HepG2 (cell line): ENCODE measurements around the gene CRTC2. TPM values are rescaled to one million over a fixed set of nuclear protein-coding genes. Genes with fewer than 3 reads are reported as not detected.

Experiments
- GABPA ChIP-seq, 2 experiments: IDR thresholded peaks; 2 replicates each; pipeline ENCODE4 v1.6.1; 2011 to 2016; ENCODE audit warnings: low read depth in 2 of 2, low read length in 1 of 2, missing biosample characterization in 1 of 2, missing genetic modification characterization in 1 of 2
- KDM1A ChIP-seq: IDR thresholded peaks from 2 replicates; pipeline ENCODE4 v1.6.1; 2016; ENCODE audit warnings: missing compliant biosample characterization
- MIER2 ChIP-seq: IDR thresholded peaks from 2 replicates; pipeline ENCODE4 v1.6.1; 2016; ENCODE audit warnings: missing biosample characterization, missing genetic modification reagents
- SAFB2 ChIP-seq: sonication (generic); formaldehyde crosslinking; IDR thresholded peaks from 2 replicates; pipeline ENCODE4 v1.5.1; 2020; ENCODE audit warnings: missing genetic modification reagents, low read depth, mild to moderate bottlenecking, borderline replicate concordance
- ZFP36L2 ChIP-seq: sonication (generic); formaldehyde crosslinking; IDR thresholded peaks from 2 replicates; pipeline ENCODE4 v1.4.0; 2020; ENCODE audit warnings: missing genetic modification reagents
- ZFY ChIP-seq: sonication (generic); formaldehyde crosslinking; IDR thresholded peaks from 2 replicates; pipeline ENCODE4 v1.4.0; 2020; ENCODE audit warnings: missing genetic modification reagents
- ZNF180 ChIP-seq: sonication (generic); formaldehyde crosslinking; IDR thresholded peaks from 2 replicates; pipeline ENCODE4 v1.4.0; 2020; ENCODE audit warnings: low read depth, missing genetic modification reagents, borderline replicate concordance
- ZNF616 ChIP-seq: sonication (generic); formaldehyde crosslinking; IDR thresholded peaks from 2 replicates; pipeline ENCODE4 v1.5.0; 2020; ENCODE audit warnings: low read depth, mild to moderate bottlenecking, missing genetic modification reagents
- ZNF672 ChIP-seq: sonication (generic); formaldehyde crosslinking; IDR thresholded peaks from 2 replicates; pipeline ENCODE4 v1.8.1; 2022; ENCODE audit warnings: missing genetic modification reagents
- ZNF766 ChIP-seq: sonication (generic); formaldehyde crosslinking; IDR thresholded peaks from 2 replicates; pipeline ENCODE4 v1.5.0; 2020; ENCODE audit warnings: missing genetic modification reagents, borderline replicate concordance
- ZNF776 ChIP-seq: sonication (generic); formaldehyde crosslinking; IDR thresholded peaks from 2 replicates; pipeline ENCODE4 v1.4.0; 2020; ENCODE audit warnings: mild to moderate bottlenecking, missing genetic modification reagents
- ZSCAN29 ChIP-seq: sonication (generic); formaldehyde crosslinking; conservative IDR thresholded peaks from 2 replicates; pipeline ENCODE4 v1.4.0; 2020; ENCODE audit warnings: mild to moderate bottlenecking, missing genetic modification reagents
- polyA plus RNA-seq, 8 experiments: library from polyadenylated mRNA; depleted of rRNA in 3 of 8; stranded (reverse) in 7 of 8; unstranded in 1 of 8; fragments of >200 nt; fragmentation: Illumina TruSeq in 4 of 8; extraction: Trizol in 4 of 8; gene quantifications; 2 replicates each; pipeline versions ENCODE4 v1.2.1 to v1.2.3, GENCODE V29; 2011 to 2016; ENCODE audit warnings: low read depth in 4 of 8, missing spikeins in 1 of 8, mixed read lengths in 1 of 8; ENCODE audit not compliant: insufficient read depth in 1 of 8
- total RNA-seq, 5 experiments: library from RNA; depleted of rRNA; stranded (reverse); fragments of >200 nt; fragmentation: Illumina TruSeq; extraction: Trizol; gene quantifications; 2 replicates each; pipeline ENCODE4 v1.2.3, GENCODE V29; 2016; ENCODE audit warnings: low read depth in 1 of 5
- TF ChIP-seq, protein P1 (sequence below): sonication (generic); formaldehyde crosslinking; IDR thresholded peaks from 2 replicates; pipeline ENCODE4 v1.4.0; 2020; ENCODE audit warnings: missing genetic modification reagents, mild to moderate bottlenecking, borderline replicate concordance
- TF ChIP-seq, protein P2 (sequence below): sonication (generic); formaldehyde crosslinking; IDR thresholded peaks from 2 replicates; pipeline ENCODE4 v1.4.0; 2020; ENCODE audit warnings: missing genetic modification reagents, mild to moderate bottlenecking, borderline replicate concordance
- TF ChIP-seq, protein P3 (sequence below): sonication (generic); formaldehyde crosslinking; IDR thresholded peaks from 2 replicates; pipeline ENCODE4 v1.4.0; 2020; ENCODE audit warnings: mild to moderate bottlenecking, missing genetic modification reagents

The CRTC2 gene
- total and polyA plus RNA-seq, 2 of the 13 experiments (the other 11 are each of a cell fraction or from before 2014, with no cell fraction given): 6.1 to 26.7 TPM

DNA sequence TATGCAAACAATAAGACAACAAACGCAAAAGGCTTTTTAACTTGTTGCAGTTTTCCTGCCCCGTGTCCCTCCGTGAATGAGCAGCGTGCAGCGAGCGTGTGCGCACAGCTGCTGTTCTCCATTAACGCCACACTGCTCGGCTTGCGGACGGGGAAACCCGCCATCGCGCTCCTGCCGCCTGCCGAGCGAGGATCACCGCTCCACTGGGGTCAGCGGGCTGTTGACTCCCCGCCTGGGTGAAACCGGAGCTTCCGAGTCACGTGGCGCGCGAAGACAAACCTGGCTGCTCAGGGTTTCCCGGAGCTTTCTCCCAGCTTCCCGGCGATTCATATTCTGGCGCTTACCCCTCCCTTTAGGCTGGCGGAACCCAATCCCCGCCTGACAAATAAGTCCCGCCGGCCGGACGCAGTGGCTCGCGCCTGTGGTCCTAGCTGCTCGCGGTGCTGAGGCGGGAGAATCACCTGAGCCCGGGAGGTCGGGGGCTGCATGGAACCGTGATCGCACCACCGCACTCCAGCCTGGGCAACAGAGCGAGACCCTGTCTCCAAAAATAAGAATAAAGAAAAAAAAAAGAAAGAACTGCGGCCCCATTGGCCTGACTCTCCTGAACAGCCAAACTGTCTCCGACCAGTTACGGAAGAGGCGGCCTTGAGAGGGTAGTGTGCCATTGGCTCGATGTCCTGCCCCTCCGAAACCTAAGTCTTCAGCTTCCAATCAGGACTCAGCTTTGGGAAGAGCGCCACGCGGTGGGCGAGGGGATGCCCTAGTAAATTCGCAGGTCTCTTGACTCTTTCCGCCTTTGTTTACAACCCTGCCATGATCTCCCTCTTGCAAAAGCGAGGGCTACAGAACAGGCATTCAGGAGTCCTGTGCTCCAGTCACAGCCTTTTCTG lies 8.9 kb upstream of the CRTC2 start, which contains the start of gene CREB3L4 (continued):
- TF ChIP-seq, protein P1, sequence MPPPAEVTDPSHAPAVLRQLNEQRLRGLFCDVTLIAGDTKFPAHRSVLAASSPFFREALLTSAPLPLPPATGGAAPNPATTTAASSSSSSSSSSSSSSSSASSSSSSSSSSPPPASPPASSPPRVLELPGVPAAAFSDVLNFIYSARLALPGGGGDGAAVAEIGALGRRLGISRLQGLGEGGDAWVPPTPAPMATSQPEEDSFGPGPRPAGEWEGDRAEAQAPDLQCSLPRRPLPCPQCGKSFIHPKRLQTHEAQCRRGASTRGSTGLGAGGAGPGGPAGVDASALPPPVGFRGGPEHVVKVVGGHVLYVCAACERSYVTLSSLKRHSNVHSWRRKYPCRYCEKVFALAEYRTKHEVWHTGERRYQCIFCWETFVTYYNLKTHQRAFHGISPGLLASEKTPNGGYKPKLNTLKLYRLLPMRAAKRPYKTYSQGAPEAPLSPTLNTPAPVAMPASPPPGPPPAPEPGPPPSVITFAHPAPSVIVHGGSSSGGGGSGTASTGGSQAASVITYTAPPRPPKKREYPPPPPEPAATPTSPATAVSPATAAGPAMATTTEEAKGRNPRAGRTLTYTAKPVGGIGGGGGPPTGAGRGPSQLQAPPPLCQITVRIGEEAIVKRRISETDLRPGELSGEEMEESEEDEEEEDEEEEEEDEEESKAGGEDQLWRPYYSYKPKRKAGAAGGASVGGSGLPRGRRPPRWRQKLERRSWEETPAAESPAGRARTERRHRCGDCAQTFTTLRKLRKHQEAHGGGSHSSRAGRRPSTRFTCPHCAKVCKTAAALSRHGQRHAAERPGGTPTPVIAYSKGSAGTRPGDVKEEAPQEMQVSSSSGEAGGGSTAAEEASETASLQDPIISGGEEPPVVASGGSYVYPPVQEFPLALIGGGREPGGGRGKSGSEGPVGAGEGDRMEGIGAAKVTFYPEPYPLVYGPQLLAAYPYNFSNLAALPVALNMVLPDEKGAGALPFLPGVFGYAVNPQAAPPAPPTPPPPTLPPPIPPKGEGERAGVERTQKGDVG (CRISPR knock-in tag): no peak
- TF ChIP-seq ZNF776 (CRISPR knock-in tag): peak; percentile 36; the same call in 1 of the 2 replicates
- TF ChIP-seq ZNF180: no peak
- TF ChIP-seq SAFB2: peak; percentile 71; the same call in 1 of the 2 replicates
- peak; percentile 93 for TF ChIP-seq ZNF616 (CRISPR knock-in tag)
- TF ChIP-seq ZSCAN29 (CRISPR knock-in tag): peak; percentile 82
- TF ChIP-seq ZFY (CRISPR knock-in tag): peak; percentile 74
- peak; percentile 89; the same call in 1 of the 2 replicates for TF ChIP-seq ZNF766 (CRISPR knock-in tag)
- 0 out of 2 replicates have a peak, but pooled peaks have one; percentile 31 for TF ChIP-seq MIER2 (CRISPR knock-in tag)
- no peak for TF ChIP-seq KDM1A (CRISPR knock-in tag)
- 0 out of 2 replicates have a peak, but pooled peaks have one; percentile 68 for TF ChIP-seq ZFP36L2 (CRISPR knock-in tag)
- TF ChIP-seq GABPA (IDR thresholded peaks at IDR 0.05; ENCODE audit: low read depth, low read length): no peak; the same call in 1 of the 2 replicates
- TF ChIP-seq GABPA (CRISPR knock-in tag; IDR thresholded peaks at IDR 0.05; ENCODE audit: low read depth): peak; percentile 75
- TF ChIP-seq, protein P2, sequence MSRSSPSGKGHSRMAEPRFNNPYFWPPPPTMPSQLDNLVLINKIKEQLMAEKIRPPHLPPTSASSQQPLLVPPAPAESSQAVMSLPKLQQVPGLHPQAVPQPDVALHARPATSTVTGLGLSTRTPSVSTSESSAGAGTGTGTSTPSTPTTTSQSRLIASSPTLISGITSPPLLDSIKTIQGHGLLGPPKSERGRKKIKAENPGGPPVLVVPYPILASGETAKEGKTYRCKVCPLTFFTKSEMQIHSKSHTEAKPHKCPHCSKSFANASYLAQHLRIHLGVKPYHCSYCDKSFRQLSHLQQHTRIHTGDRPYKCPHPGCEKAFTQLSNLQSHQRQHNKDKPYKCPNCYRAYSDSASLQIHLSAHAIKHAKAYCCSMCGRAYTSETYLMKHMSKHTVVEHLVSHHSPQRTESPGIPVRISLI: peak; percentile 90
- TF ChIP-seq, protein P3, sequence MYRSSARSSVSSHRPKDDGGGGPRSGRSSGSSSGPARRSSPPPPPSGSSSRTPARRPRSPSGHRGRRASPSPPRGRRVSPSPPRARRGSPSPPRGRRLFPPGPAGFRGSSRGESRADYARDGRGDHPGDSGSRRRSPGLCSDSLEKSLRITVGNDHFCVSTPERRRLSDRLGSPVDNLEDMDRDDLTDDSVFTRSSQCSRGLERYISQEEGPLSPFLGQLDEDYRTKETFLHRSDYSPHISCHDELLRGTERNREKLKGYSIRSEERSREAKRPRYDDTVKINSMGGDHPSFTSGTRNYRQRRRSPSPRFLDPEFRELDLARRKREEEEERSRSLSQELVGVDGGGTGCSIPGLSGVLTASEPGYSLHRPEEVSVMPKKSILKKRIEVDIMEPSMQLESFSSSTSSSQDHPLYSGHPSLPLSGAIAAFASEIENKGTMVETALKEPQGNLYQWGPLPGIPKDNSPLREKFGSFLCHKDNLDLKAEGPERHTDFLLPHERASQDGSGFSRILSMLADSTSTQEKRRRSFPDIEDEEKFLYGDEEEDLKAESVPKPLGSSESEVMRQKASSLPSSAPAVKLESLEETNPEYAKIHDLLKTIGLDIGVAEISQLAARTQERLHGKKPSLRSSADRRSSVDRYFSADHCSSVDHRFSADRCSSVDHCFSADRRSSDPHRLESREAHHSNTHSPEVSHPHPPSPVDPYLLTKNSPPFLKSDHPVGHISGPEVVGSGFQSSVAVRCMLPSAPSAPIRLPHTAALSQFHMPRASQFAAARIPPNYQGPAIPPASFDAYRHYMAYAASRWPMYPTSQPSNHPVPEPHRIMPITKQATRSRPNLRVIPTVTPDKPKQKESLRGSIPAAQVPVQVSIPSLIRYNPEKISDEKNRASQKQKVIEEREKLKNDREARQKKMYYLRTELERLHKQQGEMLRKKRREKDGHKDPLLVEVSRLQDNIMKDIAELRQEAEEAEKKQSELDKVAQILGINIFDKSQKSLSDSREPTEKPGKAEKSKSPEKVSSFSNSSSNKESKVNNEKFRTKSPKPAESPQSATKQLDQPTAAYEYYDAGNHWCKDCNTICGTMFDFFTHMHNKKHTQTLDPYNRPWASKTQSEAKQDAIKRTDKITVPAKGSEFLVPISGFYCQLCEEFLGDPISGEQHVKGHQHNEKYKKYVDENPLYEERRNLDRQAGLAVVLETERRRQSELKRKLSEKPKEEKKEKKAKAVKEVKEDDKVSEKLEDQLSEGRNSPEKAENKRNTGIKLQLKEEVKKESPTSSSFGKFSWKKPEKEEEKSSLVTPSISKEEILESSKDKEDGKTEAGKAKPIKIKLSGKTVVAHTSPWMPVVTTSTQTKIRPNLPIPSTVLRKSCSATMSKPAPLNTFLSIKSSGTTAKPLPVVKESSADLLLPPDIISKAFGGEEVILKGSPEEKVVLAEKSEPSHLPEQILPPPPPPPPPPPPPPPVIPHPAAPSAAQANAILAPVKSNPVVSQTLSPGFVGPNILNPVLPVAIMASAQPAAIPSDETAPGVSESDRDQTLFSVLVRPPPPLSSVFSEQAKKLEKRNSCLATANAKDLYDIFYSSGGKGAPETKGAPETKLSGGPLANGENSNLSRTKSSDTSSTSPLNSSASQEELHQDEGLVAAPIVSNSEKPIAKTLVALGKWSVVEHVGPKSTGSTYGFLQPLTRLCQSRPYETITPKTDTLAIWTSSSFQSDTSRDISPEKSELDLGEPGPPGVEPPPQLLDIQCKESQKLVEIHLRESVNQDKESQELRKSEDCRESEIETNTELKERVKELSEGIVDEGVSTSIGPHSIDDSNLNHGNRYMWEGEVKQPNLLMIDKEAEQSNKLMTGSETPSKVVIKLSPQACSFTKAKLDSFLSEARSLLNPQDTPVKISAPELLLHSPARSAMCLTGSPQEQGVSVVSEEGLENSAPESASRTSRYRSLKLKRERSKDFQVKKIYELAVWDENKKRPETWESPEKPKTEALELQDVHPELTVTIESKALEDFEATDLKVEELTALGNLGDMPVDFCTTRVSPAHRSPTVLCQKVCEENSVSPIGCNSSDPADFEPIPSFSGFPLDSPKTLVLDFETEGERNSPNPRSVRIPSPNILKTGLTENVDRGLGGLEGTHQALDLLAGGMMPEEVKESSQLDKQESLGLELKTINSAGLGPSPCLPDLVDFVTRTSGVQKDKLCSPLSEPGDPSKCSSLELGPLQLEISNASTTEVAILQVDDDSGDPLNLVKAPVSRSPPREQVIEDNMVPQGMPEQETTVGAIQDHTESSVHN (CRISPR knock-in tag): peak; percentile 46; the same call in 1 of the 2 replicates
- no peak for TF ChIP-seq ZNF672 (CRISPR knock-in tag)
